D721Med (cell line): Measurements from ENCODE around the gene UBA52.
"Not testable (repeated sequence)": the region's sequence is repeated elsewhere in the genome, so short reads cannot be mapped to it uniquely, and the experiment has no call there.

Experiments
- DNase-seq: peaks from one replicate; pipeline ENCODE4 v3.0.0; 2011; ENCODE audit warnings: low spot score; ENCODE audit not compliant: insufficient read length
- FAIRE-seq: peaks from 2 replicates; lab custom pipeline; 2011; peaks lifted over from hg19 to GRCh38; lab: Jason Lieb, UNC
- TF ChIP-seq, protein P1 (sequence below): IDR thresholded peaks from 2 replicates; pipeline ENCODE4 v1.5.1; 2012; ENCODE audit warnings: mild to moderate bottlenecking, control low read depth; ENCODE audit not compliant: insufficient read depth; ENCODE audit errors: missing control alignments

UBA52 gene

DNA sequence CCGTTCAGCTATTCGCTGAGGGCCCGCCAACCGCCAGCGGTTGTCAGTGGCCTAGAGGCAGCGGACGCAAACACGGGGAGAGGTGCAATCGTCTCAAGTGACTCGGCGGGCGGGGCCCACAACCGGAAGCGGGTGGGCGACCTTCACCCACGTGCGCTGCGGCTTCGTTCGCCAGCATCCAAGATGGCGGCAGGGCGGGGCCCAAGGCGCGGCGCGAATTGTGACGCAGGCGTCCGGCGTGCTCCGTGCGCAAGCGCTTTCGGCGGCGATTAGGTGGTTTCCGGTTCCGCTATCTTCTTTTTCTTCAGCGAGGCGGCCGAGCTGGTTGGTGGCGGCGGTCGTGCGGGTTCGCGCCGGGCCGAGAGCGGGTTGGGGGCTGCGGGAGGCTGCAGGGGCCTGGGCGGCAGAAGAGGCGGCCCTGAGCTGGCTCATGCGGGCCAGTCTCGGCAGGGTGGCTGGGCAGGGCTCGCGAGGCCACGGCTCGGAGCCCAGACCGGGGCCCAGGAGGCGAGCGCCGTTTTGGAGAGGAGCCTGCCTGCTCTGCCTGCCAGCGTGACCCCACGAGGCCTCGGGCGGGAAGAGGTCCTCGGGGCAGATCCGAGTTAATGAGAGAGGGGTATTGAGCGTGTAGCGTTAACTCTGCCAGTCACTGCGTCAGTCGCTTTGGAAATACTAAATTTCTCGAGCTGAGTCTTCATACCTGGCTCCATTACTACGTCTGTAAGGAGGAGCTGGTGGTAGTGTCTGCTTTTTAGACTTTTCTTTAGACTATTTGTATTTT, at the start of gene UBA52:
UBA52 (plus strand) TSS at position 294 of the 781 bp plus-strand sequence. CDS start 1,444 bp downstream, outside the sequence.
- FAIRE-seq (no peak), DNase-seq (peak; percentile 77)
- TF ChIP-seq, protein P1, sequence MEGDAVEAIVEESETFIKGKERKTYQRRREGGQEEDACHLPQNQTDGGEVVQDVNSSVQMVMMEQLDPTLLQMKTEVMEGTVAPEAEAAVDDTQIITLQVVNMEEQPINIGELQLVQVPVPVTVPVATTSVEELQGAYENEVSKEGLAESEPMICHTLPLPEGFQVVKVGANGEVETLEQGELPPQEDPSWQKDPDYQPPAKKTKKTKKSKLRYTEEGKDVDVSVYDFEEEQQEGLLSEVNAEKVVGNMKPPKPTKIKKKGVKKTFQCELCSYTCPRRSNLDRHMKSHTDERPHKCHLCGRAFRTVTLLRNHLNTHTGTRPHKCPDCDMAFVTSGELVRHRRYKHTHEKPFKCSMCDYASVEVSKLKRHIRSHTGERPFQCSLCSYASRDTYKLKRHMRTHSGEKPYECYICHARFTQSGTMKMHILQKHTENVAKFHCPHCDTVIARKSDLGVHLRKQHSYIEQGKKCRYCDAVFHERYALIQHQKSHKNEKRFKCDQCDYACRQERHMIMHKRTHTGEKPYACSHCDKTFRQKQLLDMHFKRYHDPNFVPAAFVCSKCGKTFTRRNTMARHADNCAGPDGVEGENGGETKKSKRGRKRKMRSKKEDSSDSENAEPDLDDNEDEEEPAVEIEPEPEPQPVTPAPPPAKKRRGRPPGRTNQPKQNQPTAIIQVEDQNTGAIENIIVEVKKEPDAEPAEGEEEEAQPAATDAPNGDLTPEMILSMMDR = no peak

DNA sequence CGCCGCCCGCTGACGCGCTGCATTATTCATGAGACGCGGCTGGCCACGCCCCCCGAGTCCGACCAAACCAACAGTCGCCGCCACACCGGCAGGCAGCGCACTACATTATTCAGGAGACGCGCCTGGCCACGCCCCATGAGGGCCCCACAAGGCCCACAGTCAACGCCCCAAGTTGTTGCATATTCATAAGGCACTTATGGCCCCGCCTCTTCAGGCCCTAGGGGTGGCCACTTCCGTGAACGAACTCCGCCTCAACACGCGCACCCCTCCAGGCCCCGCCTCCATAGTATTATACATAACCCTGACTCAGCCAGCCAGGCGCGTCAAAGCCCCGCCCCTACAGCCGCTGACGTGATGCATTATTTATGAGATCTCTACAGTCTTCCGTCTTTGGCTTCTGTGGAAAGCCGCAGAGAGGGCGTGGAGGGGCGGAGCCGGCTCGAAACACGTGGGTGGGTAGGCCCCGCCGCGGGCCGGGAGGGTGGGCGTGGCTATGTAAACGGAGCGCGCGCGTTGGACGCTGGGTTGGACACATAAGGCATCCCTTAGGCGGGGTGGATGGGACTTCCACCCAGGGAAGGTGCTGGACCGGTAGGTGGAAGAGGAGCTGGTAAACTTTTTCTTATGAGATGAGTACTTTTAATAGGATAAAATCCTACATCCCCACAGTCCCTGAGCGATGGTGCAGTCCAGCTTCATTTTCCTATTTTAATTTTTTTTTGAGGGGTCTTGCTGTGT, 49.4 kb upstream of the UBA52 start:
- TF ChIP-seq, protein P1 = no peak
- DNase-seq = peak; percentile 84
- FAIRE-seq = no peak

DNA sequence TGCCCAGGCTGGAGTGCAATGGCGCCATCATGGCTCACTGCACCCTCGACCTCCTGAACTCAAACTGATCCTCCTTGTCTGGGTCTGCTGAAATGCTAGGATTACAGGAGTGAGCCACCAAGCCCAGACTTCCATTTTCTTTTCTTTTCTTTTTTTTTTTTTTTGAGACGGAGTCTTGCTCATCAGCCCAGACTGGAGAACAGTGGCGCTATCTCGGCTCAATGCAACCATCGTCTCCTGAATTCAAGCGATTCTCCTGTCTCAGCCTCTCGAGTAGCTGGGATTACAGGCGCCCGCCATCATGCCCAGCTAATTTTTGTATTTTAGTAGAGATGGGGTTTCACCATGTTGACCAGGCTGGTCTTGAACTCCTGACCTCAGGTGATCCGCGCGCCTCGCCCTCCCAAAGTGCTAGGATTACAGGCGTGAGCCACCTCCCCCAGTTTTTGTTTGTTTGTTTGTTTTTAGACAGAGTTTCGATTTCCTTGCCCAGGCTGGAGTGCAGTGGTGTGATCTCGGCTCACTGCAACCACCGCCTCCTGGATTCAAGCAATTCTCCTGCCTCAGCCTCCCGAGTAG, 48.7 kb upstream of the UBA52 start:
- not testable (repeated sequence) for DNase-seq, FAIRE-seq
- TF ChIP-seq, protein P1 = peak; percentile 1

- DNase-seq (no peak), FAIRE-seq (no peak)
- TF ChIP-seq, protein P1 = no peak
Observed at GRCh38 chr19:18523841-18524240, 47.8 kb upstream of the UBA52 start.

DNA sequence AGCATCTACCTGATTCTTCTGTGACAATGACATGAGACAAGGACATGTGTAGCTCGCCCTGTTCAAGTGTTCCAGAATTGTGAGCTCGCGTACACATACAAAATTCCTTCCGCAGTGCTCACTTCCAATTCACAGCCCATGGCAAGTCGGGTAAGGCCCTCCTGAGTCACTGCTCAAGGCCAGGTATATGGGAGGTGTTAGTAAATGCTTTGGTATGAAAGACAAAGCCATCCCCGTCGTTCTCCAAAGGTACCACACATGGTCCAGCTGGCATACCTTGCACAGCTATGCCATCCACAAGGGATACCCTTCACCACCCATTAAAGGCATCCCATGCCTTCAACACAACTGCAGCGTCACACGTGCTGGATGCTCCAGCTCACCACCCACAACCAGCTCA, 45.3 kb upstream of the UBA52 start:
- no peak for DNase-seq
- no peak for FAIRE-seq
- TF ChIP-seq, protein P1 = no peak

- DNase-seq (peak; percentile 13), FAIRE-seq (no peak)
- TF ChIP-seq, protein P1 = no peak
Observed at GRCh38 chr19:18529782-18530181, 41.9 kb upstream of the UBA52 start.
